Heart left ventricle (tissue), 16 donors: ENCODE results near the gene TOP3B. TPM values are rescaled to one million over a fixed set of nuclear protein-coding genes. Genes with fewer than 3 reads are reported as not detected.

Experiments
- ATAC-seq, 4 donors: fragments of 200-7000 bp; cut with Tn5 transposase; one replicate each; pipeline ENCODE4 v1.9.1; 2020 to 2022; ENCODE audit warnings: moderate library complexity in 4 of 4, mild to moderate bottlenecking in 3 of 4, moderate number of reproducible peaks in 1 of 4
- DNase-seq, 5 donors: peaks; one replicate each; pipeline ENCODE4 v3.0.0-alpha.2; 2020
- H3K27ac ChIP-seq, 12 donors: fragments of 200-600 bp; sonication (generic) in 4 of 12; one replicate each; pipeline versions ENCODE4 v1.5.0 to v1.8.0; 2016 to 2022; ENCODE audit warnings: mild to moderate bottlenecking in 2 of 12
- H3K27me3 ChIP-seq, 9 donors: fragments of 200-600 bp; sonication (generic) in 2 of 9; one replicate each; pipeline versions ENCODE4 v1.5.1 to v1.8.0; 2016 to 2022; ENCODE audit warnings: mild to moderate bottlenecking in 3 of 9
- H3K36me3 ChIP-seq, 9 donors: fragments of 200-600 bp; sonication (generic) in 2 of 9; one replicate each; pipeline versions ENCODE4 v1.5.0 to v1.8.0; 2018 to 2022; ENCODE audit warnings: mild to moderate bottlenecking in 2 of 9
- H3K4me1 ChIP-seq, 12 donors: fragments of 200-600 bp; sonication (generic) in 4 of 12; one replicate each; pipeline versions ENCODE4 v1.5.0 to v1.8.0; 2016 to 2022; ENCODE audit warnings: mild to moderate bottlenecking in 3 of 12
- H3K4me3 ChIP-seq, 12 donors: fragments of 200-600 bp; sonication (generic) in 4 of 12; one replicate each; pipeline versions ENCODE4 v1.5.0 to v1.8.0; 2017 to 2022; ENCODE audit warnings: mild to moderate bottlenecking in 9 of 12, moderate library complexity in 4 of 12
- H3K9me3 ChIP-seq, 12 donors: fragments of 200-600 bp; sonication (generic) in 4 of 12; one replicate each; pipeline versions ENCODE4 v1.5.0 to v1.8.0; 2016 to 2022; ENCODE audit warnings: mild to moderate bottlenecking in 1 of 12
- CTCF ChIP-seq, 12 donors: fragments of 200-600 bp; sonication (generic) in 4 of 12; IDR thresholded peaks; one replicate each; pipeline versions ENCODE4 v1.5.0 to v1.8.0; 2018 to 2022; ENCODE audit warnings: antibody characterized with exemption in 12 of 12, mild to moderate bottlenecking in 5 of 12
- POLR2A ChIP-seq, 2 donors: fragments of 450-650 bp; IDR thresholded peaks; one replicate each; pipeline ENCODE4 v1.6.1; 2017; ENCODE audit warnings: antibody characterized with exemption in 2 of 2, mild to moderate bottlenecking in 2 of 2, moderate library complexity in 2 of 2
- whole genome bisulfite sequencing, 4 donors: extraction: QIAGEN DNeasy Blood & Tissue Kit in 2 of 4; methylation state at CpG; one replicate each; pipeline versions ENCODE4 v1.1.5 to v1.1.7; 2013 to 2018; 5-methylcytosine and 5-hydroxymethylcytosine counted together
- intact Hi-C, 10 donors: fragments of 100-400 bp; cut with DNase I; formaldehyde crosslinking; loops; one replicate each; pipeline versions ENCODE4 v1.11.1 to v1.14.2; 2022
- polyA plus RNA-seq, 2 donors: library from polyadenylated mRNA; stranded (reverse); fragments of 200-250 nt; gene quantifications; one replicate each; pipeline ENCODE4 v1.2.3, GENCODE V29; 2013
- total RNA-seq, 9 donors: library from RNA; depleted of rRNA in 2 of 9; stranded (reverse); fragments of >200 nt in 2 of 9; fragmentation: NEBNext Ultra II Directional in 3 of 9; extraction: Animal tissue kit (Norgen Biotek cat#: 25700) in 3 of 9; gene quantifications; one replicate each; pipeline versions ENCODE4 v1.1.0 to v1.2.4, GENCODE V29; 2016 to 2023
- donor health status: ischemic (EF 13 %, LVEDD 7.1; RV severe dilation, severe dysfunction).
- donor health status: healthy with polysubstance abuse.
- donor health status: DM: no; HTN: yes; CAD: no.
- donor health status: DM: no; HTN: no; CAD: no.
- donor health status: ischemic (EF 25% LVEDD 6.9; RV normal size, moderate dysfunction).
- donor health status: ischemic (EF 25% LVEDD 5.7; RV mildly dilated, moderate dysfunction).
- donor health status: healthy.
- donor health status: DM: yes; HTN: yes; CAD: no.
- donor health status: ischemic (EF 35%, LVEDD 5.7; RV mildly dilated, moderate dysfunction).
- donor health status: nonischemic (EF 11% LVEDD 7.7; RV severe dilation, severe dysfunction).
- donor health status: DM: yes; HTN: yes; CAD: no.
- donor health status: PGD.
- donor health status: ischemic (EF 29% LVEDD 5.4; RV normal size, mild dysfunction).
- donor health status: nonischemic (EF 23%, LVEDD 6.1; RV moderate dilation, normal function).

The TOP3B gene
- total and polyA plus RNA-seq, 11 donors = 9.5 to 12.9 (median 11.1) TPM

- Histone ChIP-seq H3K4me3 (no peak overlapping the region), H3K9me3 (no peaks in the 10 kb centered on the region), H3K27ac (no peak overlapping the region), H3K4me1 (peaks cover 9 to 33% (median 26%) of the 10 kb centered on the region in 12 donors), H3K36me3 (peaks cover 2 to 84% (median 74%) of the 10 kb centered on the region in 9 donors), H3K27me3 (no peaks in the 10 kb centered on the region)
- no peak for ATAC-seq
- WGBS, 4 donors = 92 to 97% (median 96%) methylated on average over 20 to 23 of the region's 23 CpGs
- DNase-seq = peak in 1 of 5 donors; percentile 59
- TF ChIP-seq POLR2A (IDR thresholded peaks at IDR 0.05) = no peak
- TF ChIP-seq CTCF (IDR thresholded peaks at IDR 0.05) = no peak
- intact Hi-C loops = loop anchor here in 3 of 10 donors (5.0 to 10.0 kb wide), 2 partner anchors 56 to 159 kb away; no protein-coding TSS in a partner anchor
Measured at GRCh38 chr22:21933413-21933812, 49.2 kb downstream of the TOP3B start.

- H3K27me3 ChIP-seq = no peaks in the 10 kb centered on the region
- H3K36me3 ChIP-seq = peaks cover 2 to 94% (median 75%) of the 10 kb centered on the region in 9 donors
- DNase-seq (no peak), ATAC-seq (no peak)
- intact Hi-C loops = loop anchor here in 3 of 10 donors (5.0 to 10.0 kb wide), 2 partner anchors 55 to 158 kb away; no protein-coding TSS in a partner anchor
- TF ChIP-seq CTCF (IDR thresholded peaks at IDR 0.05) (no peak), POLR2A (IDR thresholded peaks at IDR 0.05) (no peak)
- no peaks in the 10 kb centered on the region for H3K9me3 ChIP-seq
- H3K4me3 ChIP-seq = no peak overlapping the region
- no peak overlapping the region for H3K27ac ChIP-seq
- peaks cover 5 to 28% (median 18%) of the 10 kb centered on the region in 12 donors for H3K4me1 ChIP-seq
- 88 to 98% (median 96%) methylated on average over 3 of the region's 3 CpGs for WGBS, 4 donors
Measured at GRCh38 chr22:21932347-21932746, 50.2 kb downstream of the TOP3B start.

- DNase-seq = no peak
- Histone ChIP-seq H3K27me3 (no peaks in the 10 kb centered on the region), H3K9me3 (no peaks in the 10 kb centered on the region), H3K4me1 (peaks cover 0 to 22% (median 5%) of the 10 kb centered on the region in 12 donors), H3K36me3 (peaks cover 2 to 99% (median 86%) of the 10 kb centered on the region in 9 donors), H3K27ac (no peak overlapping the region), H3K4me3 (no peak overlapping the region)
- ATAC-seq = no peak
- no peak for TF ChIP-seq POLR2A (IDR thresholded peaks at IDR 0.05)
- no peak for TF ChIP-seq CTCF (IDR thresholded peaks at IDR 0.05)
- intact Hi-C loops = loop anchor here in 3 of 10 donors (5.0 to 10.0 kb wide), 2 partner anchors 54 to 156 kb away; no protein-coding TSS in a partner anchor
- 92 to 97% (median 94%) methylated on average over 12 of the region's 12 CpGs for WGBS, 4 donors
Measured at GRCh38 chr22:21931056-21931455, 51.5 kb downstream of the TOP3B start.

GRCh38 chr22:21929253-21929652, 53.3 kb downstream of the TOP3B start:
- DNase-seq (no peak), ATAC-seq (no peak)
- Histone ChIP-seq H3K27me3 (no peaks in the 10 kb centered on the region), H3K36me3 (peaks cover 2 to 98% (median 84%) of the 10 kb centered on the region in 9 donors), H3K4me3 (no peak overlapping the region), H3K9me3 (no peaks in the 10 kb centered on the region), H3K27ac (no peak overlapping the region), H3K4me1 (peaks cover 0 to 15% (median 0%) of the 10 kb centered on the region in 12 donors)
- 75 to 92% (median 91%) methylated on average over 1 to 6 of the region's 6 CpGs for WGBS, 4 donors
- intact Hi-C loops = loop anchor here in 2 of 10 donors (5.0 to 10.0 kb wide), 2 partner anchors 38 to 54 kb away; no protein-coding TSS in a partner anchor
- no peak for TF ChIP-seq POLR2A (IDR thresholded peaks at IDR 0.05)
- no peak for TF ChIP-seq CTCF (IDR thresholded peaks at IDR 0.05)
